ENCODE data around the gene FSTL3. TPM values are rescaled to one million over a fixed set of nuclear protein-coding genes. Genes with fewer than 3 reads are reported as not detected.
A peak's percentile ranks its signal among the peaks of the same experiment; 100 is the strongest.

Gene FSTL3
- total and polyA plus RNA-seq, 2 of the 13 experiments (the other 11 are each of a cell fraction or from before 2014, with no cell fraction given) = 13.5 to 15.6 TPM

DNA sequence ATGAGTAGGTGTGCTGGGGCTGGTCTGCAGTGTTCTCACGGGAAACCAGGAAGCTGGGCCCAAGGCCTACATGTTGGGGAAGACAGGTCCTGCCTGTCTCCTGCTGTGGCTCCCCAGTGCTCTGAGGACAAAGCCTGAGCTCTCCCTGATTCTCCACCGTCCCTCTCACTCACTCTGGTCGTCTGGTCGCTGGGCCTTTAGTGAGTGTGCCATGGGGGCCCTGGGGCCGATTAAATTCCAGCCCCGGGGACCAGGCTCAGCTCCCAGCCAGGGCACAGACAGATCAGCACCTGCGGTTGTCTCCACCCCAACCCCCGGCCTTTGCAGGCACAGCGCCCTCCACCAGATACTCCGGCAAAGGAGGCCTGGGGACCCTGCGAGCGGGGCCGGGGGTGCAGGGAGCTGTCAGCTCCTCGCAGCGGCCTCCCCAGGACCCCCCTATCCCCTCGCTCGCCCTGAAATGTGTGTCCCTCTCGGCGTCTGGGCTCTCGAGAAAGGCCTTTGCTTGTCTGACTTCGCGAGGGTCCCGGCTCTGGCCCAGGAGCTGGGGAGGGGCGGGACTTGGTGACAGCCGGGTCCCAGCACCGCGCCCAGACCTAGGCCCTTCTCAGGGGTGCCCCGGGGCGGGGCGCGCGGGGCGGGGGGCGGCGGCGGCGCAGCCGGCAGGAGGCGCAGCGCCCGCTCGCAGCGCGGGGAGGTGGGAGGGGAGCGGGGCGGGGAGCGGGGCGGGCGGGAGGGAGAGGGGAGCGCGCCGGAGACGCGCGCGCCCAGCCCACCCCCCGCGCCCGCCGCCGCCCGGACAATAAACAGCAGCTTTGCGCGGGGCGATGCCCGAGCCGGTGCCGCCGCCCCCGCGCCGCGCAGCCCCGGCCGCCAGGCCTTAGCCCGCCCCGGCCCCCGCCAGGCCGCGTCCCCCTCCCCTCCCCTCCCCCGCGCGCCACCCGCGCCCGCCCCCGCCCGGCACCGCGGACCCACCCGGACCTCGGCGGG, 32.3 kb downstream of the FSTL3 start, which contains the start of gene PALM:
Gene PALM (plus strand): TSS at position 782 of the 990 bp plus-strand sequence. CDS start 212 bp downstream, outside the sequence.
- H3K27ac ChIP-seq (ENCODE audit: extremely low read length, insufficient read depth, low read length) = peak within 1 kb of the TSS; percentile 63
- TF ChIP-seq RBM39 (IDR thresholded peaks at IDR 0.05; ENCODE audit: low read depth, low read length, poor library complexity, severe bottlenecking) (peak; percentile 35), ZBTB8A (CRISPR knock-in tag; IDR thresholded peaks at IDR 0.05; ENCODE audit: borderline replicate concordance, low read depth) (no peak), DMAP1 (CRISPR knock-in tag; IDR thresholded peaks at IDR 0.05) (no peak), ZNF768 (CRISPR knock-in tag; IDR thresholded peaks at IDR 0.05) (no peak; the same call in 1 of the 2 replicates), XBP1 (CRISPR knock-in tag; IDR thresholded peaks at IDR 0.05) (no peak), ZNF235 (CRISPR knock-in tag; IDR thresholded peaks at IDR 0.05; ENCODE audit: borderline replicate concordance) (0 out of 2 replicates have a peak, but pooled peaks have one; percentile 47), ZNF781 (CRISPR knock-in tag; IDR thresholded peaks at IDR 0.05; ENCODE audit: borderline replicate concordance, not compliant biosample characterization) (no peak), SALL1 (CRISPR knock-in tag; IDR thresholded peaks at IDR 0.05) (peak; percentile 15; the same call in 1 of the 2 replicates), IKZF5 (CRISPR knock-in tag; IDR thresholded peaks at IDR 0.05) (0 out of 2 replicates have a peak, but pooled peaks have one; percentile 22), DRAP1 (CRISPR knock-in tag; IDR thresholded peaks at IDR 0.05) (no peak), PHF8 (CRISPR knock-in tag; IDR thresholded peaks at IDR 0.05) (peak; percentile 68)
- TF ChIP-seq, protein P1, sequence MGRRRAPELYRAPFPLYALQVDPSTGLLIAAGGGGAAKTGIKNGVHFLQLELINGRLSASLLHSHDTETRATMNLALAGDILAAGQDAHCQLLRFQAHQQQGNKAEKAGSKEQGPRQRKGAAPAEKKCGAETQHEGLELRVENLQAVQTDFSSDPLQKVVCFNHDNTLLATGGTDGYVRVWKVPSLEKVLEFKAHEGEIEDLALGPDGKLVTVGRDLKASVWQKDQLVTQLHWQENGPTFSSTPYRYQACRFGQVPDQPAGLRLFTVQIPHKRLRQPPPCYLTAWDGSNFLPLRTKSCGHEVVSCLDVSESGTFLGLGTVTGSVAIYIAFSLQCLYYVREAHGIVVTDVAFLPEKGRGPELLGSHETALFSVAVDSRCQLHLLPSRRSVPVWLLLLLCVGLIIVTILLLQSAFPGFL (CRISPR knock-in tag; IDR thresholded peaks at IDR 0.05) = no peak
- TF ChIP-seq, protein P2, sequence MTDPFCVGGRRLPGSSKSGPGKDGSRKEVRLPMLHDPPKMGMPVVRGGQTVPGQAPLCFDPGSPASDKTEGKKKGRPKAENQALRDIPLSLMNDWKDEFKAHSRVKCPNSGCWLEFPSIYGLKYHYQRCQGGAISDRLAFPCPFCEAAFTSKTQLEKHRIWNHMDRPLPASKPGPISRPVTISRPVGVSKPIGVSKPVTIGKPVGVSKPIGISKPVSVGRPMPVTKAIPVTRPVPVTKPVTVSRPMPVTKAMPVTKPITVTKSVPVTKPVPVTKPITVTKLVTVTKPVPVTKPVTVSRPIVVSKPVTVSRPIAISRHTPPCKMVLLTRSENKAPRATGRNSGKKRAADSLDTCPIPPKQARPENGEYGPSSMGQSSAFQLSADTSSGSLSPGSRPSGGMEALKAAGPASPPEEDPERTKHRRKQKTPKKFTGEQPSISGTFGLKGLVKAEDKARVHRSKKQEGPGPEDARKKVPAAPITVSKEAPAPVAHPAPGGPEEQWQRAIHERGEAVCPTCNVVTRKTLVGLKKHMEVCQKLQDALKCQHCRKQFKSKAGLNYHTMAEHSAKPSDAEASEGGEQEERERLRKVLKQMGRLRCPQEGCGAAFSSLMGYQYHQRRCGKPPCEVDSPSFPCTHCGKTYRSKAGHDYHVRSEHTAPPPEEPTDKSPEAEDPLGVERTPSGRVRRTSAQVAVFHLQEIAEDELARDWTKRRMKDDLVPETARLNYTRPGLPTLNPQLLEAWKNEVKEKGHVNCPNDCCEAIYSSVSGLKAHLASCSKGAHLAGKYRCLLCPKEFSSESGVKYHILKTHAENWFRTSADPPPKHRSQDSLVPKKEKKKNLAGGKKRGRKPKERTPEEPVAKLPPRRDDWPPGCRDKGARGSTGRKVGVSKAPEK (CRISPR knock-in tag; IDR thresholded peaks at IDR 0.05; ENCODE audit: borderline replicate concordance) = no peak
- TF ChIP-seq, protein P3, sequence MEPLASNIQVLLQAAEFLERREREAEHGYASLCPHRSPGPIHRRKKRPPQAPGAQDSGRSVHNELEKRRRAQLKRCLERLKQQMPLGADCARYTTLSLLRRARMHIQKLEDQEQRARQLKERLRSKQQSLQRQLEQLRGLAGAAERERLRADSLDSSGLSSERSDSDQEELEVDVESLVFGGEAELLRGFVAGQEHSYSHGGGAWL (CRISPR knock-in tag; IDR thresholded peaks at IDR 0.05) = peak; percentile 40; the same call in 1 of the 2 replicates

More for the DNA sequence above, 32.3 kb downstream of the FSTL3 start, which contains the start of gene PALM:
- ChIA-PET CTCF (ENCODE audit: low intra/inter-chr PET ratio, low total read pairs) (interaction anchor here (0.9 to 1.1 kb wide), 2 partner anchors 8 to 44 kb away, joined by 3 read pairs; no protein-coding TSS in a partner anchor), POLR2A (interaction anchor here (0.7 to 2.5 kb wide), 13 partner anchors 9 to 184 kb away, joined by 3 to 27 read pairs (median 3); partner anchors contain the start of genes CDC34, FSTL3 and RNF126)
- FAIRE-seq (no peak), ATAC-seq (peak; percentile 40), DNase-seq (ENCODE audit: low spot score) (peak; percentile 39)
- 0% methylated on average over 2 of the region's 93 CpGs for WGBS (ENCODE audit: low lambda C conversion rate)
- no TSS peak for BruUV-seq (replicated peaks)
- H3K4me3 ChIP-seq (replicated peaks in 1 of 3; ENCODE audit: insufficient read depth in 1 of 3, low read depth in 2 of 3, low read length in 3 of 3) = peak within 1 kb of the TSS; percentile 66 to 81 (median 72)
- H3K4me1 ChIP-seq (ENCODE audit: insufficient read depth, low read length) = peaks cover 55% of the 10 kb centered on the region
- peak within 1 kb of the TSS; percentile 97 for H3K4me2 ChIP-seq (ENCODE audit: low read depth, low read length)
- no peaks in the 10 kb centered on the region for H3K79me2 ChIP-seq (ENCODE audit: insufficient read depth, low read length)
- no peak within 1 kb of the TSS for H2AFZ ChIP-seq (ENCODE audit: low read length)
- H3K9ac ChIP-seq (ENCODE audit: insufficient read depth, low read depth, low read length) = peak within 1 kb of the TSS; percentile 65
- H3K27me3 ChIP-seq (ENCODE audit: control insufficient read depth in 1 of 2, insufficient read depth in 2 of 2, low read length in 2 of 2) = no peaks in the 10 kb centered on the region; a peak in 1 of 5 replicates
- in situ Hi-C loops (cut with HindIII; ENCODE audit: extremely low pct_ligation_motif_present, low pct_unique_long_range_greater_than_20kb) = no loop called here
- no peaks in the 10 kb centered on the region for H3K36me3 ChIP-seq (replicated peaks in 1 of 2; ENCODE audit: control insufficient read depth in 1 of 2, insufficient read depth in 2 of 2, low read length in 2 of 2)
- no peaks in the 10 kb centered on the region for H4K20me1 ChIP-seq (ENCODE audit: insufficient read depth, low read length)
- H3K9me3 ChIP-seq (ENCODE audit: low read length) = no peaks in the 10 kb centered on the region
- intact Hi-C loops (cut with micrococcal nuclease; ENCODE audit: unreplicated experiment) = no loop called here

All from HepG2 (cell line).